ENCODE measurements around the gene TPBGL.
"Not testable (repeated sequence)": the region's sequence is repeated elsewhere in the genome, so short reads cannot be mapped to it uniquely, and the experiment has no call there.

TPBGL gene

GRCh38 chr11:75273411-75274391, 33.1 kb downstream of the TPBGL start:
- DNase-seq: peak in 1 of 2 donors; percentile 10

GRCh38 chr11:75274716-75275115, 34.1 kb downstream of the TPBGL start:
- not testable (repeated sequence) for DNase-seq

GRCh38 chr11:75275581-75275980, 35.0 kb downstream of the TPBGL start:
- DNase-seq: peak; percentile 76 to 80

- no peak for DNase-seq
Observed at GRCh38 chr11:75276186-75276585, 35.6 kb downstream of the TPBGL start.

- DNase-seq: no peak
Observed at GRCh38 chr11:75276686-75277085, 36.1 kb downstream of the TPBGL start.

GRCh38 chr11:75277211-75277805, 36.7 kb downstream of the TPBGL start:
- DNase-seq: no peak

- DNase-seq: no peak
Observed at GRCh38 chr11:75277991-75278790, 37.6 kb downstream of the TPBGL start.

- DNase-seq: no peak
Observed at GRCh38 chr11:75279273-75279672, 38.7 kb downstream of the TPBGL start.

- peak; percentile 69 to 77 for DNase-seq
Observed at GRCh38 chr11:75280227-75280701, 39.7 kb downstream of the TPBGL start.

GRCh38 chr11:75280770-75281468, 40.3 kb downstream of the TPBGL start:
- no peak for DNase-seq

- no peak for DNase-seq
Observed at GRCh38 chr11:75281469-75282095, 41.0 kb downstream of the TPBGL start.

GRCh38 chr11:75283391-75283931, 42.9 kb downstream of the TPBGL start:
- no peak for DNase-seq

GRCh38 chr11:75285776-75286360, 45.3 kb downstream of the TPBGL start:
- DNase-seq: no peak

- DNase-seq: no peak
Observed at GRCh38 chr11:75286826-75287465, 46.4 kb downstream of the TPBGL start.

GRCh38 chr11:75287579-75287978, 47.0 kb downstream of the TPBGL start:
- no peak for DNase-seq

GRCh38 chr11:75289511-75289760, 48.9 kb downstream of the TPBGL start:
- no peak for DNase-seq

- DNase-seq: no peak
Observed at GRCh38 chr11:75289919-75290318, 49.3 kb downstream of the TPBGL start.

GRCh38 chr11:75291741-75292140, 51.2 kb downstream of the TPBGL start:
- no peak for DNase-seq

- no peak for DNase-seq
Observed at GRCh38 chr11:75292943-75293342, 52.4 kb downstream of the TPBGL start.
